T follicular helper cell (primary cell): Measurements from ENCODE around the gene POLQ.
"Not testable (repeated sequence)": the region's sequence is repeated elsewhere in the genome, so short reads cannot be mapped to it uniquely, and the experiment has no call there.

Source experiments
- DNase-seq: peaks from one replicate; pipeline ENCODE4 v3.0.0-alpha.2; 2020; ENCODE audit warnings: low read depth
- total RNA-seq, 2 experiments: gene quantifications; one replicate each; lab custom pipeline; 2026; lab: John Stamatoyannopoulos, UW

The POLQ gene
- 0.42 to 2.0 reads per million in 2 experiments for total RNA-seq

GRCh38 chr3:121545574-121546455 is at the start of gene POLQ:
Gene POLQ, minus strand, starts transcription at chr3:121545988. Its CDS starts 111 bp downstream, at chr3:121545877.
- peak; percentile 78 for DNase-seq

- no peak for DNase-seq
Observed at GRCh38 chr3:121594850-121595249, 49.1 kb upstream of the POLQ start.

- not testable (repeated sequence) for DNase-seq
Observed at GRCh38 chr3:121593806-121594205, 48.0 kb upstream of the POLQ start.

GRCh38 chr3:121592856-121593702 is 47.3 kb upstream of the POLQ start, which contains the start of gene FBXO40:
Gene FBXO40, plus strand, starts transcription at chr3:121593379. Its CDS starts 27,197 bp downstream, at chr3:121620576.
- DNase-seq, result no peak

- DNase-seq, result no peak
Observed at GRCh38 chr3:121584418-121584817, 38.6 kb upstream of the POLQ start.

GRCh38 chr3:121581691-121582090 is 35.9 kb upstream of the POLQ start:
- DNase-seq, result no peak

- no peak for DNase-seq
Observed at GRCh38 chr3:121574449-121574848, 28.7 kb upstream of the POLQ start.

- DNase-seq, result no peak
Observed at GRCh38 chr3:121567649-121568048, 21.9 kb upstream of the POLQ start, which contains the start of gene ARGFX. Gene ARGFX, plus strand, starts transcription at chr3:121567949. Its CDS starts 2,765 bp downstream, at chr3:121570714.

- DNase-seq, result no peak
Observed at GRCh38 chr3:121566773-121567172, 21.0 kb upstream of the POLQ start.

- DNase-seq, result no peak
Observed at GRCh38 chr3:121562148-121562547, 16.4 kb upstream of the POLQ start.

- DNase-seq, result no peak
Observed at GRCh38 chr3:121557426-121557934, 11.7 kb upstream of the POLQ start.

GRCh38 chr3:121552797-121553196 is 7.0 kb upstream of the POLQ start:
- DNase-seq, result no peak

- no peak for DNase-seq
Observed at GRCh38 chr3:121552379-121552778, 6.6 kb upstream of the POLQ start.

GRCh38 chr3:121545049-121545573 is 677 bp downstream of the POLQ start:
- no peak for DNase-seq

GRCh38 chr3:121542924-121543323 is 2.9 kb downstream of the POLQ start:
- no peak for DNase-seq

- no peak for DNase-seq
Observed at GRCh38 chr3:121531269-121531668, 14.5 kb downstream of the POLQ start.

GRCh38 chr3:121529308-121529707 is 16.5 kb downstream of the POLQ start:
- DNase-seq, result no peak

- DNase-seq, result no peak
Observed at GRCh38 chr3:121520510-121520909, 25.3 kb downstream of the POLQ start.

- no peak for DNase-seq
Observed at GRCh38 chr3:121517953-121518655, 27.7 kb downstream of the POLQ start.

- no peak for DNase-seq
Observed at GRCh38 chr3:121515862-121516261, 29.9 kb downstream of the POLQ start.

GRCh38 chr3:121515313-121515712 is 30.5 kb downstream of the POLQ start:
- no peak for DNase-seq
